ENCODE data around the gene TBL1XR1.

GRCh38 chr3:177104299-177104992, 92.8 kb downstream of the TBL1XR1 start:
- TF ChIP-seq POGK (CRISPR knock-in tag; conservative IDR thresholded peaks at IDR 0.05): no peak
- no peak for TF ChIP-seq CTCF (CRISPR knock-in tag; IDR thresholded peaks at IDR 0.05)
- TF ChIP-seq ZNF431 (CRISPR knock-in tag; IDR thresholded peaks at IDR 0.05; ENCODE audit: borderline replicate concordance, low read depth): no peak
- no peak for TF ChIP-seq TGIF2 (CRISPR knock-in tag; IDR thresholded peaks at IDR 0.05)
- TF ChIP-seq IKZF1 (IDR thresholded peaks at IDR 0.05): no peak
- no peak for TF ChIP-seq ZNF24 (IDR thresholded peaks at IDR 0.05)
- TF ChIP-seq ZBTB43 (CRISPR knock-in tag; conservative IDR thresholded peaks at IDR 0.05): no peak
- TF ChIP-seq TIGD3 (CRISPR knock-in tag; IDR thresholded peaks at IDR 0.05; ENCODE audit: borderline replicate concordance): no peak
- no peak for TF ChIP-seq SMAD3 (CRISPR knock-in tag; IDR thresholded peaks at IDR 0.05)
